H1 (cell line): Measurements from ENCODE around the gene SERP1. TPM values are rescaled to one million over a fixed set of nuclear protein-coding genes. Genes with fewer than 3 reads are reported as not detected.
A peak's percentile ranks its signal among the peaks of the same experiment; 100 is the strongest.

Experiments used
- CTCF ChIA-PET: fragments of 300-600 bp; sonication (Branson Sonifier 250); formaldehyde crosslinking; loops from one replicate; lab custom pipeline; 2021; ENCODE audit not compliant: partially characterized antibody; lab: Charles Lee
- POLR2A ChIA-PET: fragments of 300-600 bp; sonication (Branson Sonifier 250); formaldehyde crosslinking; loops from one replicate; lab custom pipeline; 2021; ENCODE audit warnings: inconsistent platforms; ENCODE audit not compliant: partially characterized antibody; lab: Charles Lee
- DNase-seq, 2 experiments: peaks; one replicate each; pipeline versions ENCODE4 v3.0.0 to v3.0.0-alpha.2; 2010 to 2022; ENCODE audit warnings: low spot score in 2 of 2, low read depth in 1 of 2, mixed read lengths in 1 of 2
- FAIRE-seq: peaks from 2 replicates; lab custom pipeline; 2011; peaks lifted over from hg19 to GRCh38; lab: Jason Lieb, UNC
- H2AFZ ChIP-seq: 2 replicates; pipeline ENCODE4 v1.8.1; 2012; ENCODE audit warnings: low read length, inconsistent platforms
- H2AK5ac ChIP-seq: 2 replicates; pipeline ENCODE4 v1.6.1; 2013; ENCODE audit warnings: low read depth, low read length
- H2BK120ac ChIP-seq: replicated peaks from 2 replicates; pipeline ENCODE3; 2013; ENCODE audit warnings: low read depth, low read length, inconsistent platforms
- H2BK12ac ChIP-seq: 2 replicates; pipeline ENCODE4 v1.6.1; 2013; ENCODE audit warnings: low read depth, low read length
- H2BK15ac ChIP-seq: 2 replicates; pipeline ENCODE4 v1.6.1; 2013; ENCODE audit warnings: low read length
- H2BK20ac ChIP-seq: 2 replicates; pipeline ENCODE4 v1.6.1; 2013; ENCODE audit warnings: low read length
- H2BK5ac ChIP-seq: 2 replicates; pipeline ENCODE4 v1.6.1; 2013; ENCODE audit warnings: low read depth, low read length
- H3K14ac ChIP-seq: 2 replicates; pipeline ENCODE4 v1.6.1; 2013; ENCODE audit warnings: inconsistent platforms; ENCODE audit not compliant: insufficient read length
- H3K18ac ChIP-seq: 2 replicates; pipeline ENCODE4 v1.6.1; 2013; ENCODE audit warnings: low read length; ENCODE audit errors: extremely low read depth
- H3K23ac ChIP-seq: 2 replicates; pipeline ENCODE4 v1.6.1; 2013; ENCODE audit warnings: inconsistent platforms; ENCODE audit not compliant: insufficient read length
- H3K23me2 ChIP-seq: 2 replicates; pipeline ENCODE4 v1.6.1; 2013; ENCODE audit warnings: low read depth, low read length
- H3K27ac ChIP-seq: 2 replicates; pipeline ENCODE4 v1.6.1; 2011; ENCODE audit warnings: low read depth, low read length, inconsistent platforms
- H3K27me3 ChIP-seq, 4 experiments: replicated peaks in 1 of 4; 1 replicate in 1 of 4; 2 replicates in 3 of 4; pipeline versions ENCODE4 v1.6.1 to v1.8.1; 2011 to 2013; ENCODE audit warnings: low read length in 3 of 4, mild to moderate bottlenecking in 3 of 4, inconsistent platforms in 2 of 4, mixed read lengths in 2 of 4, moderate library complexity in 1 of 4; ENCODE audit not compliant: control insufficient read depth in 3 of 4, insufficient read depth in 3 of 4; ENCODE audit errors: extremely low read depth in 1 of 4
- H3K36me3 ChIP-seq, 4 experiments: 2 replicates each; pipeline versions ENCODE4 v1.6.1 to v1.8.1; 2011 to 2013; ENCODE audit warnings: mild to moderate bottlenecking in 4 of 4, low read length in 3 of 4, moderate library complexity in 2 of 4, control low read depth in 1 of 4, inconsistent platforms in 1 of 4; ENCODE audit not compliant: insufficient read depth in 4 of 4, control insufficient read depth in 2 of 4
- H3K4ac ChIP-seq: replicated peaks from 2 replicates; pipeline ENCODE3; 2013; ENCODE audit warnings: low read length, low read depth, mixed read lengths, inconsistent platforms; ENCODE audit not compliant: insufficient read length
- H3K4me1 ChIP-seq, 4 experiments: replicated peaks in 1 of 4; 1 replicate in 1 of 4; 2 replicates in 3 of 4; pipeline versions ENCODE4 v1.6.1 to v1.8.1; 2011 to 2013; ENCODE audit warnings: low read length in 3 of 4, inconsistent platforms in 2 of 4, mixed read lengths in 1 of 4; ENCODE audit not compliant: insufficient read depth in 4 of 4, control insufficient read depth in 3 of 4
- H3K4me2 ChIP-seq, 2 experiments: 2 replicates each; pipeline versions ENCODE4 v1.6.1 to v1.8.1; 2011 to 2013; ENCODE audit warnings: low read depth in 2 of 2, low read length in 2 of 2, control low read depth in 1 of 2, inconsistent platforms in 1 of 2, mild to moderate bottlenecking in 1 of 2; ENCODE audit not compliant: insufficient read depth in 1 of 2
- H3K4me3 ChIP-seq, 4 experiments: fragments of 200-600, 300-600 bp in 1 of 4; sonication (generic), shearing (Covaris generic), sonication (Bioruptor Twin) in 1 of 4; 2 replicates each; pipeline versions ENCODE4 v1.5.1 to v1.8.1; 2011 to 2016; ENCODE audit warnings: low read length in 4 of 4, low read depth in 3 of 4, control low read depth in 2 of 4, inconsistent platforms in 2 of 4, mild to moderate bottlenecking in 2 of 4, mixed read lengths in 1 of 4, moderate library complexity in 1 of 4; ENCODE audit not compliant: insufficient read depth in 2 of 4; ENCODE audit errors: extremely low read depth in 1 of 4
- H3K56ac ChIP-seq: replicated peaks from 2 replicates; pipeline ENCODE3; 2013; ENCODE audit warnings: low read depth, mild to moderate bottlenecking, mixed read lengths, low read length, inconsistent platforms; ENCODE audit not compliant: insufficient read length
- H3K79me1 ChIP-seq: 2 replicates; pipeline ENCODE4 v1.6.1; 2013; ENCODE audit warnings: low read depth, low read length, control low read depth
- H3K79me2 ChIP-seq, 2 experiments: 2 replicates each; pipeline versions ENCODE4 v1.6.1 to v1.8.1; 2012 to 2013; ENCODE audit warnings: low read length in 2 of 2, mild to moderate bottlenecking in 2 of 2, inconsistent platforms in 1 of 2; ENCODE audit not compliant: insufficient read depth in 2 of 2, control insufficient read depth in 1 of 2
- H3K9ac ChIP-seq, 4 experiments: replicated peaks in 1 of 4; 1 replicate in 1 of 4; 2 replicates in 3 of 4; pipeline versions ENCODE4 v1.6.1 to v1.8.1; 2011 to 2013; ENCODE audit warnings: low read depth in 3 of 4, low read length in 3 of 4, control low read depth in 2 of 4, mild to moderate bottlenecking in 2 of 4, moderate library complexity in 2 of 4, inconsistent platforms in 1 of 4; ENCODE audit errors: extremely low read depth in 1 of 4
- H3K9me3 ChIP-seq, 2 experiments: 2 replicates each; pipeline versions ENCODE4 v1.6.1 to v1.8.1; 2012 to 2013; ENCODE audit warnings: mild to moderate bottlenecking in 2 of 2, moderate library complexity in 2 of 2, control low read depth in 1 of 2, inconsistent platforms in 1 of 2, low read depth in 1 of 2, low read length in 1 of 2, mixed read lengths in 1 of 2; ENCODE audit not compliant: insufficient read depth in 2 of 2
- H4K20me1 ChIP-seq, 2 experiments: replicated peaks in 1 of 2; 2 replicates each; pipeline versions ENCODE3 to v1.8.1; 2011 to 2013; ENCODE audit warnings: inconsistent platforms in 2 of 2, low read length in 2 of 2, mild to moderate bottlenecking in 1 of 2; ENCODE audit not compliant: insufficient read depth in 2 of 2, control insufficient read depth in 1 of 2
- H4K5ac ChIP-seq: 2 replicates; pipeline ENCODE4 v1.6.1; 2013; ENCODE audit warnings: low read length, low read depth, mixed read lengths, inconsistent platforms; ENCODE audit not compliant: insufficient read length
- H4K8ac ChIP-seq: 2 replicates; pipeline ENCODE4 v1.8.0; 2013; ENCODE audit warnings: mild to moderate bottlenecking, moderate library complexity, low read length, inconsistent platforms; ENCODE audit not compliant: insufficient read depth; ENCODE audit errors: extremely low read depth
- H4K91ac ChIP-seq: replicated peaks from 2 replicates; pipeline ENCODE3; 2013; ENCODE audit warnings: low read length, mixed read lengths, inconsistent platforms; ENCODE audit not compliant: insufficient read length
- WGBS, 2 experiments: shearing (Covaris generic) in 1 of 2; methylation state at CpG; one replicate each; pipeline versions ENCODE4 v1.1.6 to v1.1.7; 2013 to 2015; ENCODE audit warnings: low lambda C conversion rate in 2 of 2, mixed read lengths in 2 of 2, inconsistent platforms in 1 of 2, low coverage in 1 of 2, missing lambda C conversion rate in 1 of 2; ENCODE audit not compliant: insufficient replicate concordance in 2 of 2, insufficient coverage in 1 of 2, insufficient read length in 1 of 2; ENCODE audit errors: extremely low coverage in 1 of 2, missing lambda C conversion rate in 1 of 2; 5-methylcytosine and 5-hydroxymethylcytosine counted together
- polyA plus RNA-seq, 7 experiments: library from polyadenylated mRNA; depleted of rRNA in 3 of 7; stranded (reverse) in 5 of 7; unstranded in 2 of 7; fragments of >200 nt in 5 of 7; fragments of 200-250 nt in 2 of 7; gene quantifications; 1 replicate in 5 of 7; 2 replicates in 1 of 7; 4 replicates in 1 of 7; pipeline versions ENCODE4 v1.2.1 to v1.2.3, GENCODE V29; 2011 to 2013; ENCODE audit warnings: missing spikeins in 2 of 7, mixed read lengths in 2 of 7
- total RNA-seq: library from RNA; stranded (reverse); fragmentation: NEBNext Ultra II Directional; extraction: Animal tissue kit (Norgen Biotek cat#: 25700); gene quantifications from 2 replicates; pipeline ENCODE4 v1.2.1, GENCODE V29; 2021

The SERP1 gene
- total and polyA plus RNA-seq, 2 of the 8 experiments (the other 6 are each of a cell fraction or from before 2014, with no cell fraction given): 90.3 to 98.2 TPM

DNA sequence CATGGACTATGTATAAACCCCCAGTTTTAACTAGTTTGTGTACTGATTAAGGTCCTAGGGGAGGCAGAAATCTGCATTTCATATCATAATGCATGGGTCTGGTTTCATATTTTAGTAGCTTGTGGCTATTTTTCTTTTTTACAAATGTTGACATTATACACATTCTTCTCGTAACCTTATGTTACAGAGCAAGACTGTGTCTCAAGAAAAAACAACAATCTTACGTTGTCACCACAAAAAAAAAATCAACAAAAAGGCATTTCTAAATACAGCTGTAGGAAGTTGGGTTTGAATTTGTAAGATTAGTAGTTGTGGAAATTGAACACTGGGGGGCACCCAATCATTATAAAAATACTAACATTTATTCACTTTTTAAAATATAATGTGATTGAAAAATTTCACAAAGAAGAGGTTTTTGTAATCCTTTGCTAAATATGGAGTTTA, 17.9 kb downstream of the SERP1 start:
- DNase-seq: no peak
- H3K14ac ChIP-seq: no peak overlapping the region
- H3K79me2 ChIP-seq: no peaks in the 10 kb centered on the region
- H3K9me3 ChIP-seq: no peaks in the 10 kb centered on the region
- ChIA-PET POLR2A (interaction anchor here (1.5 kb wide), 1 partner anchor 10 kb away, joined by 4 read pairs; no protein-coding TSS in a partner anchor), CTCF (interaction anchor here (0.6 to 2.3 kb wide), 10 partner anchors 9 to 560 kb away, joined by 3 to 9 read pairs (median 4); no protein-coding TSS in a partner anchor)
- no peaks in the 10 kb centered on the region for H4K20me1 ChIP-seq
- 44% methylated on average over 2 of the region's 2 CpGs; no CpG with 5 or more reads in 1 of the 2 experiments for WGBS, 2 experiments
- H2BK120ac ChIP-seq: no peak overlapping the region
- no peak overlapping the region for H4K91ac ChIP-seq
- FAIRE-seq: peak; percentile 68
- no peak overlapping the region for H3K4ac ChIP-seq
- H3K23ac ChIP-seq: no peak overlapping the region
- peaks cover 0 to 4% (median 0%) of the 10 kb centered on the region in 4 experiments; a peak in 3 of 7 replicates for H3K4me1 ChIP-seq
- H3K27me3 ChIP-seq: no peaks in the 10 kb centered on the region
- no peaks in the 10 kb centered on the region for H3K79me1 ChIP-seq
- H3K9ac ChIP-seq: no peak overlapping the region
- no peak overlapping the region for H2AFZ ChIP-seq
- no peak overlapping the region for H3K27ac ChIP-seq
- H3K23me2 ChIP-seq: peaks cover 1% of the 10 kb centered on the region; the same call in 1 of the 2 replicates
- H2BK20ac ChIP-seq: no peak overlapping the region
- no peak overlapping the region for H3K18ac ChIP-seq
- no peak overlapping the region for H2AK5ac ChIP-seq
- H2BK5ac ChIP-seq: no peak overlapping the region
- H3K36me3 ChIP-seq: no peaks in the 10 kb centered on the region
- peak overlapping the region; percentile 5 to 21; a peak in 2 of 4 replicates for H3K4me2 ChIP-seq
- no peak overlapping the region for H4K8ac ChIP-seq
- no peak overlapping the region for H2BK15ac ChIP-seq
- H3K4me3 ChIP-seq: peak overlapping the region in 1 of 4 experiments; percentile 19; a peak in 1 of 8 replicates
- no peak overlapping the region for H4K5ac ChIP-seq
- H2BK12ac ChIP-seq: no peak overlapping the region
- H3K56ac ChIP-seq: no peak overlapping the region
